Vagina (tissue), 2 donors: ENCODE results near the gene CTNNA3. TPM values are rescaled to one million over a fixed set of nuclear protein-coding genes. Genes with fewer than 3 reads are reported as not detected.

Source experiments
- DNase-seq, 2 donors: peaks; one replicate each; pipeline ENCODE4 v3.0.0-alpha.2; 2017; ENCODE audit errors: extremely low spot score in 2 of 2
- H3K27ac ChIP-seq: fragments of 200-600 bp; sonication (generic); one replicate; pipeline ENCODE4 v1.5.1; 2019
- H3K27me3 ChIP-seq: fragments of 200-600 bp; sonication (generic); one replicate; pipeline ENCODE4 v1.5.1; 2019
- H3K36me3 ChIP-seq, 2 donors: fragments of 200-600 bp; sonication (generic); one replicate each; pipeline ENCODE4 v1.5.1; 2017 to 2019
- H3K4me1 ChIP-seq: fragments of 200-600 bp; sonication (generic); one replicate; pipeline ENCODE4 v1.5.1; 2019
- H3K4me3 ChIP-seq, 2 donors: fragments of 200-600 bp; sonication (generic); 1 replicate in 1 of 2; 2 replicates in 1 of 2; pipeline ENCODE4 v1.5.1; 2016 to 2019
- H3K9me3 ChIP-seq: fragments of 200-600 bp; sonication (generic); one replicate; pipeline ENCODE4 v1.5.1; 2019
- CTCF ChIP-seq, 3 experiments: fragments of 450-650 bp in 2 of 3; fragments of 200-600 bp in 1 of 3; sonication (generic) in 1 of 3; IDR thresholded peaks; one replicate each; pipeline ENCODE4 v1.5.1; 2017 to 2019; ENCODE audit warnings: antibody characterized with exemption in 3 of 3, mild to moderate bottlenecking in 2 of 3, moderate library complexity in 2 of 3
- POLR2A ChIP-seq, 2 donors: fragments of 450-650 bp; IDR thresholded peaks; one replicate each; pipeline ENCODE4 v1.6.1; 2017; ENCODE audit warnings: antibody characterized with exemption in 2 of 2, mild to moderate bottlenecking in 2 of 2, moderate library complexity in 2 of 2
- POLR2AphosphoS5 ChIP-seq, 2 donors: sonication (generic); formaldehyde crosslinking; IDR thresholded peaks; one replicate each; pipeline ENCODE4 v1.9.0; 2017; ENCODE audit warnings: antibody characterized with exemption in 2 of 2, mild to moderate bottlenecking in 2 of 2, low read depth in 1 of 2; ENCODE audit not compliant: insufficient read depth in 1 of 2
- intact Hi-C: fragments of 100-400 bp; cut with DNase I; formaldehyde crosslinking; loops from one replicate; pipeline ENCODE4 v1.15.1; 2023
- total RNA-seq: library from RNA; depleted of rRNA; stranded (reverse); fragments of >200 nt; gene quantifications from one replicate; pipeline ENCODE4 v1.2.3, GENCODE V29; 2016

The CTNNA3 gene
- total RNA-seq, 1 donor from 2014 or later: 0.98 TPM

GRCh38 chr10:66555061-66555460 lies 1140.9 kb downstream of the CTNNA3 start:
- H3K27me3 ChIP-seq: no peaks in the 10 kb centered on the region
- H3K27ac ChIP-seq: no peak overlapping the region
- no peak overlapping the region for H3K4me3 ChIP-seq
- no peaks in the 10 kb centered on the region for H3K4me1 ChIP-seq
- intact Hi-C loops: no loop called here
- H3K36me3 ChIP-seq: no peaks in the 10 kb centered on the region
- no peak for TF ChIP-seq POLR2AphosphoS5 (IDR thresholded peaks at IDR 0.05; ENCODE audit: insufficient read depth in 1 of 2, low read depth in 1 of 2)
- no peak for TF ChIP-seq CTCF (IDR thresholded peaks at IDR 0.05)
- TF ChIP-seq POLR2A (IDR thresholded peaks at IDR 0.05): no peak
- DNase-seq: no peak
- H3K9me3 ChIP-seq: no peaks in the 10 kb centered on the region

DNA sequence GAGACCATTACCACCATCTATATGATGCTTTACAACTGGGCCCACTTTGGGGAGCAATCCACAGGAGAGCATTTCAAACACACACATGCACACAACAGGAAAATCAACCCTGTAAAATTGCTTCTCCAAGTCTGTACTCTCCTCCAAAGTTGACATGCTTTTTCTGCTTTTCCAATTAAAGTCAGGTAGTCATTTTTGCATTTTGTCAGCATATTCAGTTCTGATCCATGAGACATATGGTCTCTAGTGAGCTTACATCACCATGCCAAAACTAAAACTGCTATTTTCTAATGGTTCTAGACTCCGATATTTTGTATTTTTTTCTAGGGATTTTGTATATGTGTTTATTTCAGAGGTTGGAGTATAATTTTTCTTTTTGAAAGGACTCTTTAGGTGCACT lies 1143.7 kb downstream of the CTNNA3 start:
- Histone ChIP-seq H3K36me3 (no peaks in the 10 kb centered on the region), H3K4me1 (no peaks in the 10 kb centered on the region), H3K9me3 (no peaks in the 10 kb centered on the region), H3K27ac (no peak overlapping the region), H3K4me3 (no peak overlapping the region), H3K27me3 (no peaks in the 10 kb centered on the region)
- no peak for DNase-seq
- intact Hi-C loops: no loop called here
- TF ChIP-seq CTCF (IDR thresholded peaks at IDR 0.05) (no peak), POLR2A (IDR thresholded peaks at IDR 0.05) (no peak)

GRCh38 chr10:66550351-66550750 lies 1145.6 kb downstream of the CTNNA3 start:
- TF ChIP-seq POLR2A (IDR thresholded peaks at IDR 0.05): no peak
- no peak for TF ChIP-seq POLR2AphosphoS5 (IDR thresholded peaks at IDR 0.05; ENCODE audit: insufficient read depth in 1 of 2, low read depth in 1 of 2)
- TF ChIP-seq CTCF (IDR thresholded peaks at IDR 0.05): no peak
- no peak for DNase-seq
- H3K27ac ChIP-seq: no peak overlapping the region
- intact Hi-C loops: no loop called here
- no peak overlapping the region for H3K4me3 ChIP-seq
- H3K9me3 ChIP-seq: no peaks in the 10 kb centered on the region
- H3K36me3 ChIP-seq: no peaks in the 10 kb centered on the region
- H3K27me3 ChIP-seq: no peaks in the 10 kb centered on the region
- H3K4me1 ChIP-seq: no peaks in the 10 kb centered on the region

GRCh38 chr10:66538908-66539307 lies 1157.1 kb downstream of the CTNNA3 start:
- H3K4me1 ChIP-seq: no peaks in the 10 kb centered on the region
- H3K36me3 ChIP-seq: no peaks in the 10 kb centered on the region
- H3K27ac ChIP-seq: no peak overlapping the region
- no peaks in the 10 kb centered on the region for H3K9me3 ChIP-seq
- TF ChIP-seq POLR2AphosphoS5 (IDR thresholded peaks at IDR 0.05; ENCODE audit: insufficient read depth in 1 of 2, low read depth in 1 of 2) (no peak), POLR2A (IDR thresholded peaks at IDR 0.05) (no peak), CTCF (IDR thresholded peaks at IDR 0.05) (no peak)
- H3K4me3 ChIP-seq: no peak overlapping the region
- no peaks in the 10 kb centered on the region for H3K27me3 ChIP-seq
- DNase-seq: no peak
- intact Hi-C loops: no loop called here

DNA sequence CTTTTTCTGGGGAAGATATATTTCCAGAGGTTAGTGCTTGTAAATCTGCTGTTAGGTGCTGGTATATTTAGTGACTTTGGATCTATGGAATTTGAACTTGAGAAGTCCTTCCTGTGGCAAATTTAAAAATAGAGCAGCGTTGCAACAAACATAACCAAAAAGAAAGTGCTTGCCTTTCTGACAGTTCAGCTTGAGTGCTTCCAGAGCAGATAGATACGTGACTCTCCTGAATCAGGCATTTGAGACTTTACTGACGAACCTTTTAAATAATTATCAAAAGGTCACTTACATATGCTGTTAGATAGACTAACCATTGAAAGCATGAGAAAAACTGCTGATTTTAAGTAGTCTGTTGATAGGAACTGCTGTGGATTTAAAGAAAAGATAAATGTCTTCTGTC lies 1157.6 kb downstream of the CTNNA3 start:
- TF ChIP-seq POLR2AphosphoS5 (IDR thresholded peaks at IDR 0.05; ENCODE audit: insufficient read depth in 1 of 2, low read depth in 1 of 2): no peak
- no peak for TF ChIP-seq CTCF (IDR thresholded peaks at IDR 0.05)
- TF ChIP-seq POLR2A (IDR thresholded peaks at IDR 0.05): no peak
- Histone ChIP-seq H3K27ac (no peak overlapping the region), H3K36me3 (no peaks in the 10 kb centered on the region), H3K4me1 (no peaks in the 10 kb centered on the region), H3K4me3 (no peak overlapping the region), H3K27me3 (no peaks in the 10 kb centered on the region), H3K9me3 (no peaks in the 10 kb centered on the region)
- DNase-seq: no peak
- intact Hi-C loops: no loop called here
